ENCODE measurements around the gene UGT1A5.

The UGT1A5 gene

DNA sequence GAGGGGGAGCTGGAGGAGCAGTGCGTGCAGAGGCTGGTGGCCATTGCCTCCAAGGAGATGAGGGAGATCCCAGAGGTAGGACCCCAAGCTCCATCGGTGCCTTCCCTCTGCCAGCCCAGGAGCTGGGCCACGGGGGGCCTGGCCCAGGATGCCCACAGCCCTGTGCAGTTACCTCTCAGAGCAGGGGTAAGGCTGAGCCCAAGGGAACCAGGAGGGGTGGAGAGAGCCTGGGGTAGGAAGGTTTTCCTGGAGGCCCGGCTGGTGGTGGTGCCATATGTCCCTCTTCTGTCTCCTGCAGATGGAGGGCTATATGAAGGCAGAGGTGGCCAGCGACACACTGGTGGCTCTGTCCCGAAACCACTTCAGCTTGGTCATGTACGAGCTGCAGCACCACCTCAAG lies 76.8 kb downstream of the UGT1A5 start:
- no peak for DNase-seq

DNA sequence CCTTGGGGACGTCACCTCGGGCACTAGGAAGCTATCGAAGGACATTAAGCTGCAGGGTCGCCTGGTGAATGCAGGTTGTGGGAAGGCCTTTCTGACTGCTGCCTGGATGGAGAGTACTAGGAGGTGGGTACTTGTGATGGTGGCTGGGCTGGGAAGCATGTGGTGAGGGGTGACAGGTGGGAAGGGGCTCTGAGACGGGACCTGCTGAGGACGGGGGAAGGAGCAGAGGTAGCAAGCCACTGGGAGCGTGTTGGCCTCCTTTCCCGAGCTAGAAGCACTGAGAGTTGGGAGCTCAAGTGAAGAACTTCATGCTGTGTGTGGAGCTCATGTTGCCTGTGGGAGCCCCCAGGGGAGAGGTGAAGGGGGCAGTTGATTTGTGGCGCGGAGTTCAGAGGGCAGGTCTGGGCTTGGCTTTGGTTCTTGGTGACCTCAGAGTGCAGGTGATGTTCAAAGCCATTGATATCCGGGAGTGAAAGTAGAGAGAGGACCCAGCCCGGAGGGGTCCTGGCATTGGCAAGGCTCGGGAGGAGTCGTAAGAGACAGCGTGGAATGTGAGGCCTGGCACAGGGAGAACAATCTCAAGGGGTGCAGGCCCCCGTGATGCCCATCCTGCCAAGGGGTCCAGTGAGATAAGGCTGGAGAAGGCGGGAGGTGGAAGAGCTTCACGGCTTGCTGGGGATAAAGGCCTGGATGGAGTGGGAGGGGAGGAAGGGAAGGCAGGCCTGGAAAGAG lies 78.6 kb downstream of the UGT1A5 start:
- no peak for DNase-seq

DNA sequence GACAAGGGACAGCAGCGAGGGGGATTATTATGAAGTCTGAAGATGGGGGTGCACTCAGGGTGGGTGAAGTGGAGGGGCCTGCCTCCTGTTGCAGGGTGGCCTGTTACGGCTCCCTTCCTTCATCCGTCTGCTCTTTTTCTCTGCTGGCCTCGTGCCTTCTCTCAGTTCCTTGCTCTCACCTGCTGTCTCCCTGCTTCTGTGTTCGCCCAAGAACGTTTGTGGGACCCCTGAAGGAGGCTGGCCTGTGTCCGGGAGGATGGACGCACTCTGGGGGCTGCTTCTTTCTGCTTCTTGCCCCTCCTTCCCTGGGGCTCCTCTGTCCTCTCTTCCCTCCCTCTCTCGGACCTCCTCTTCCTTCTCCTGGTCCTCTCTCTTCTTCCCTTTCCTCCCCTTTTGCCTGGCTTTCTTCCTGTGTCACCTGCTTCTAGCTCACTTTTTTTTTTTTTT lies 79.2 kb downstream of the UGT1A5 start:
- no peak for DNase-seq

GRCh38 chr2:233792720-233793119 lies 80.0 kb downstream of the UGT1A5 start:
- DNase-seq: no peak

GRCh38 chr2:233793465-233794127 lies 80.9 kb downstream of the UGT1A5 start:
- DNase-seq: no peak

GRCh38 chr2:233794128-233794658 lies 81.5 kb downstream of the UGT1A5 start:
- DNase-seq: no peak

DNA sequence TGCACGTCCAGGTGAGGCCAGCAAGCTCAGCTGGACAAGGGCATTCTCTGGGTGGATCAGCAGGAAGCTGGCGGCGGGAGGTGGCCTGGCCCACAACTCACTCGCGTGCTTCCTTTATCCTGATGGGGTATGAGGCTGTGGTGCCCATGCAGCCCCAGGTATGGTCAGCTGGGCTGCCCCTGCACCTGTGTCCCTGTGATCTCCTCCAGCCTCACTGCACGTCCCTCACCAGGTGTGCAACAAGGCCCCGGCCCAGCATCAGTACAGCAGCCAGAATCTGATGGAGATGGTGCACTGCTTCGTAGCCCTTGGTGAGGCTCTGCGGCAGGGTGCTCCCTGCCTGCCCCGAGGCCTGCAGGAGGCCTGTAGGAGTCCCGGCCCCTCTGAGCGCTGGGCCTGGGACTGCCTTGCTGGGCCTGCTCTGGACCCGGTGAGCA lies 83.0 kb downstream of the UGT1A5 start:
- no peak for DNase-seq

DNA sequence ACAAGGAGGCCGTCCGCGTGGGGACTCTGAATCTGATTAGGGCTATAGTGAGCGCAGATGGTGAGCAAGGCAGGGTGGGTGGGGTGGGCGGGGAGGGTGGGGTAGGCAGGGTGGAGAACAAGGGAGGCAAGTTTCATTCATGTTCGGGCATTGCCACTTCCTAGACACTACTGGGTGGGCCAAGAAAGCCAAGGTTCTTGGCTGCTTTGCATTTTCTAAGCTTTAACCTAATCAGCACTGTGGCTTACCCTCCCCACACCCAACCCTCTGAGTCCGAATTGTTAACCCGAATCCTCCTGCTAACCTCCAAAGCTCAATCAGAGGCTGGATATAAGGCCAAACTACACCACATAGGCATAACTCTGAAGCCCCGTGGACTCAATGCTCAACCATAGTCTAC lies 83.5 kb downstream of the UGT1A5 start:
- no peak for DNase-seq

GRCh38 chr2:233798335-233799086 lies 85.8 kb downstream of the UGT1A5 start:
- no peak for DNase-seq

- DNase-seq: no peak
Observed at GRCh38 chr2:233799087-233799665, 86.5 kb downstream of the UGT1A5 start.

DNA sequence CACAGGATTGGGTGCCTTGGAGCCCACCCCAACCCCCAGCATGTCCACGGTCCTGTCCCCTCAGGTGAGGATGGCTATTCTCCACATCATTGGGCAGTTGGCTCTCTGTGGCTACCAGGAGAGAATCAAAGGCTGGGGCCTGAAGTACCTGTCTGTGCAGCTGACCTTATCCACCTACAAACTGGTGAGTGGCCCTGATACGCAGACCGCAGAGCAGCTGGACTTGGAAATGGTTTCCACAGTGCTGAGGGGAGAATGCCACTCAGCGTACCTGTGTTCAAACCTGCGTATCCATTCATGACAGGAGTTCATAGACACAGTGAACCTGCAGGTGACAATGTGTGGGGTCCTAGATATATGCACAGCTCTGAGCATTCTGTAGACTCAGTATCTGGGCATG lies 87.0 kb downstream of the UGT1A5 start:
- DNase-seq: no peak

DNA sequence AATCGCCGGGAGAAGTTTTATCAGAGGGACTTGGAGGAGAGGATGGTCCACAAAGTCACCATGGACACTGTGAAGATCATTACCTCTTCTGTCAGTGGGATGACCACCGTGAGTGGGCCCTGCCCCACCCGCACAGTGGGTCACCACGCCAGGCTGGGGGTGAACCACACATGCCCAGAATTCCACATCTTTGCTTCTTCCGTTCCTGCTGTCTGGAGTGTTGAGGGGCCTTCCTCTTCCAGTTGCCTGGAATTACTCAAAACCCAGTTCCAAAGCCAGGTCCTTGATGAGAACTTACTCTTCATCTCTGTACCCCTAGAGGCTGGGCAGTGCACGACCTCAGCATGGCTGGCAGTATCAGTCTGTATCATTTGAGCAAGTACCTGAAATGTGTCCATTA lies 87.5 kb downstream of the UGT1A5 start:
- no peak for DNase-seq

DNA sequence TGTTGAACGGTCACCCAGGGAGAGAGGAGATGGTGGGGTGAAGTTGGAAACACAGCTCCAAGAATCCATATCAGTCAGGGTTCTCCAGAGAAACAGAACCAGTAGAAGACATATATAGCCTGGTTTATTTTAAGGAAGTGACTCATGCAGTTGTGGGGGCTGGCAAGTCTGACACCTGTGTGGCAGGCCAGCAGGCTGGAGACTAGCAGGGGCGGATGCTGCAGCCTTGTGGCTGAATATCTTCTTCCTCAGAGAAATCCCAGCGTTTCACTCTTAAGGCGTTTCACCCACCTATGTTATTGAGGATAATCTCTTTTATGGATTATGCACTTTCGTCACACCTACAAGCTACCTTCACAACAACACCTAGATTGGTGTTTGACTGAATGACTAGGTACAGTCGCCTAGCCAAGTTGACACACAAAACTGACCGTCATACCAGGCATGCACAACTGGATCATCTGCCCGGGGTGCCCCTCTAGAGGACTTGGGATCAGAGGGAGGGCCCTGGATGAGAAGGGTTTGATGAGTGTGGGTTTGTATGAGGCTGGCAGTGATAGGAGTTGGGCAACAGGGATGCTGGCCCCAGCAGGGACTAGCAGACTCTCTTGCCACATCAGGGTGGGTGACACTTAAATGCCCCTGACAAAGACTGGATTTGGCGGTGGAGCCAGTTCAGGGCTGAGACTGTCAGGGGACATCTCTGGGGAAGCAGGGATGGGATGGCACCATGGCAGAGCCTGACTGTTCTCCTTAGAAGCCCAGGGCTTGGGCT lies 88.8 kb downstream of the UGT1A5 start:
- no peak for DNase-seq

GRCh38 chr2:233802132-233802815 lies 89.6 kb downstream of the UGT1A5 start:
- DNase-seq: no peak

DNA sequence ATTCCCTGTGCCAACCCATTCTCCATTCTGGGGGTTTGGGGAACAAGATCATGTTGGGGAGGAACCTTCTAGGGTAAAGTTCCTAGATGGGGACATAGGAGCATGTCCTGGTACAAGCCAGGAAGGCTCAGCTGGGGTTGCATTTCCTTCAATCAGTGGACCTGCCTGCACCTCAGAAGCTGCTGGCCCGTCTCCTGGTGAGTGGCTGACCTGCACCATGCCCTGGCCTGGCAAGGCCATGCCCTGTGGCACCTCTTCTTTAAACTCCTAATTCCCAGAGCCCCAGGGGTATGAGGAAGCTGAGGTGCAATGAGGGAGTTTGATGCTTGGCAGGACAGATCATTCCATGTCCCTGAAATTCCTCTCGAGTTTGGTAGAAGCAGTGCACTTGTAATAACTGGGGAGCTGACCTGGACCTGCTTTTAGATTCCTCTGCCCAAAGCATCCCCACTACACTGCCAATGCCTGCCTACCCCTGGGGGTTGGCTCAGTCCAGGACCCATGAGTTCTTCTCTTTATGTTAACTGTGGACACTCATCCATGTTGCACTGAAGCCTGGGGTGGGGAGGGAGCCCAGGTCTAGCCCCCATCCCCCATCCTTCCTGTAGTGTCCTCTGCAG lies 90.7 kb downstream of the UGT1A5 start:
- no peak for DNase-seq

DNA sequence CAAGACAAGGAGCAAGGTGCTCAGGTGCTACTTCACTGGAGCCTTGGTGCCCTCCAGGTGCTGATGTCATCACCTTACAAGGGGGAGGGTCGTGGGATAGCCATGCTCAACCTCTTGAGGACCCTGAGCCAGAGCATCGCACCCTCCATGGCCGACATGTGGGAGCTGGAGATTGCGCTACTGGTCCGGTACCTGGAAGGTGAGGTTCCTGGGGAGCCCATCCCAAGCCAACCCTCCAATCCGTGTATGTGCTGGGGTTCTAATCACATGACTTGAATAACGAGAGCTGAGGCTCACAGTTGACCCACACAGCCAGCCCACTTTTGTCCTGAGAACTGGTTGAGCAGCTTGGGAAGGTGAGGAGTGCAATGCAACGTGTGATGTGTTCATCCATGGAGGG lies 91.3 kb downstream of the UGT1A5 start:
- no peak for DNase-seq

GRCh38 chr2:233807215-233807865 lies 94.6 kb downstream of the UGT1A5 start:
- DNase-seq: no peak

GRCh38 chr2:233807966-233808935 lies 95.5 kb downstream of the UGT1A5 start:
- DNase-seq: no peak

GRCh38 chr2:233810385-233810784 lies 97.7 kb downstream of the UGT1A5 start:
- no peak for DNase-seq

DNA sequence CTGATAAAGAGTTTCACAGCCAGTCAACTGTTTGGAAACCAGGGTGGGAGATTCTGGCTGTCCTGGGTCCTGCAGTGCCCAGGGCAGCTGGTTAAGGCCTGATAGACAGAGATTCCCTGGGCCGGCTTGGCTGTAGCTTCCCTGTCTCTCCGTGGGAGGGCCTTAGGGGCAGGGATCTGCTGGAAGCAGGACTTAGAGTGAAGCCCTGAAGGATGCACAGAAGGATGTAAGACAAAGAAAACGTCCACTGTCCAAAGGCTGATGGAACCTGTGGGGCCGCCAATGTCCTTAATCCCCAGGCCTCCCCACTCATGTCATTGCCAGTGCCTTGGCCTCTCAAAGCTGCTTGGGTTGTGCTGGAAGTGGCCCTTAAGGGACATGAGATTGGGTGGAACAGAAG lies 98.4 kb downstream of the UGT1A5 start:
- DNase-seq: no peak
